HepG2 (cell line): Measurements from ENCODE around the gene PIANP. TPM values are rescaled to one million over a fixed set of nuclear protein-coding genes. Genes with fewer than 3 reads are reported as not detected.

Source experiments
- ATAC-seq: fragments of 200-7000 bp; cut with Tn5 transposase; 3 replicates; pipeline ENCODE4 v1.9.1; 2020; ENCODE audit warnings: mild to moderate bottlenecking, moderate library complexity
- BruUV-seq: library from RNA; stranded (reverse); fragments of 400-500 nt; replicated peaks from 2 replicates; lab custom pipeline; 2021; lab: Mats Ljungman, UMichigan
- CTCF ChIA-PET: fragments of 300-600 bp; formaldehyde crosslinking; extraction: SDS; loops from one replicate; lab custom pipeline; 2021; ENCODE audit warnings: low total read pairs, inconsistent platforms, low intra/inter-chr PET ratio; lab: Yijun Ruan, JAX
- POLR2A ChIA-PET: fragments of 350-600 bp; sonication (Branson Sonifier 250); formaldehyde crosslinking; loops from one replicate; lab custom pipeline; 2020; ENCODE audit warnings: antibody characterized with exemption, inconsistent platforms; lab: Yijun Ruan, JAX
- DNase-seq: peaks from one replicate; pipeline ENCODE4 v3.0.0-alpha.2; 2015; ENCODE audit warnings: low spot score
- FAIRE-seq: peaks from 3 replicates; lab custom pipeline; 2011; peaks lifted over from hg19 to GRCh38; lab: Jason Lieb, UNC
- H2AFZ ChIP-seq: one replicate; pipeline ENCODE4 v1.6.1; 2011; ENCODE audit warnings: low read length, inconsistent platforms
- H3K27ac ChIP-seq: fragments of 300-600 bp; 3 replicates; pipeline ENCODE4 v1.8.0; 2011; ENCODE audit warnings: mixed run types, mild to moderate bottlenecking, mixed read lengths, low read length, inconsistent platforms; ENCODE audit not compliant: insufficient read depth; ENCODE audit errors: extremely low read length
- H3K27me3 ChIP-seq, 2 experiments: fragments of 200-600 bp in 1 of 2; 2 replicates in 1 of 2; 3 replicates in 1 of 2; pipeline versions ENCODE4 v1.6.0 to v1.8.0; 2011; ENCODE audit warnings: low read length in 2 of 2, mild to moderate bottlenecking in 2 of 2, moderate library complexity in 2 of 2, inconsistent platforms in 1 of 2; ENCODE audit not compliant: insufficient read depth in 2 of 2, control insufficient read depth in 1 of 2
- H3K36me3 ChIP-seq, 2 experiments: fragments of 200-600 bp in 1 of 2; replicated peaks in 1 of 2; 2 replicates in 1 of 2; 3 replicates in 1 of 2; pipeline versions ENCODE4 v1.5.1 to v1.8.0; 2011; ENCODE audit warnings: low read length in 2 of 2, inconsistent platforms in 1 of 2; ENCODE audit not compliant: insufficient read depth in 2 of 2, control insufficient read depth in 1 of 2
- H3K4me1 ChIP-seq: 2 replicates; pipeline ENCODE4 v1.5.1; 2012; ENCODE audit warnings: low read length, inconsistent platforms; ENCODE audit not compliant: insufficient read depth
- H3K4me2 ChIP-seq: 2 replicates; pipeline ENCODE4 v1.6.0; 2011; ENCODE audit warnings: low read depth, low read length, inconsistent platforms
- H3K4me3 ChIP-seq, 3 experiments: fragments of 200-600 bp in 1 of 3; sonication (generic), shearing (Covaris generic) in 1 of 3; replicated peaks in 1 of 3; 2 replicates each; pipeline ENCODE4 v1.5.1; 2011 to 2016; ENCODE audit warnings: low read length in 3 of 3, inconsistent platforms in 2 of 3, low read depth in 2 of 3, mild to moderate bottlenecking in 2 of 3, control low read depth in 1 of 3, mixed read lengths in 1 of 3; ENCODE audit not compliant: insufficient read depth in 1 of 3
- H3K79me2 ChIP-seq: one replicate; pipeline ENCODE4 v1.6.1; 2011; ENCODE audit warnings: low read length, inconsistent platforms; ENCODE audit not compliant: insufficient read depth
- H3K9ac ChIP-seq: 2 replicates; pipeline ENCODE4 v1.6.0; 2011; ENCODE audit warnings: mild to moderate bottlenecking, low read depth, low read length, inconsistent platforms; ENCODE audit not compliant: insufficient read depth
- H3K9me3 ChIP-seq: 2 replicates; pipeline ENCODE4 v1.5.1; 2012; ENCODE audit warnings: mild to moderate bottlenecking, low read length
- H4K20me1 ChIP-seq: 2 replicates; pipeline ENCODE4 v1.6.0; 2011; ENCODE audit warnings: inconsistent platforms, mild to moderate bottlenecking, low read length, moderate library complexity; ENCODE audit not compliant: insufficient read depth
- GABPA ChIP-seq, 2 experiments: IDR thresholded peaks; 2 replicates each; pipeline ENCODE4 v1.6.1; 2011 to 2016; ENCODE audit warnings: low read depth in 2 of 2, low read length in 1 of 2, missing biosample characterization in 1 of 2, missing genetic modification characterization in 1 of 2
- ISX ChIP-seq: sonication (generic); formaldehyde crosslinking; conservative IDR thresholded peaks from 2 replicates; pipeline ENCODE4 v1.5.0; 2020; ENCODE audit warnings: missing genetic modification reagents
- JUND ChIP-seq: sonication (generic); formaldehyde crosslinking; IDR thresholded peaks from 2 replicates; pipeline ENCODE4 v1.8.0; 2022; ENCODE audit warnings: mild to moderate bottlenecking, missing genetic modification reagents
- MTF1 ChIP-seq: sonication (generic); formaldehyde crosslinking; IDR thresholded peaks from 2 replicates; pipeline ENCODE4 v1.5.0; 2020; ENCODE audit warnings: missing genetic modification reagents
- RAD51 ChIP-seq: fragments of 450-650 bp; IDR thresholded peaks from 2 replicates; pipeline ENCODE4 v1.6.1; 2016; ENCODE audit warnings: borderline replicate concordance
- RFX5 ChIP-seq: IDR thresholded peaks from 2 replicates; pipeline ENCODE4 v1.6.1; 2011; ENCODE audit warnings: low read depth, low read length, improper control_type of control experiment
- SMYD3 ChIP-seq: sonication (generic); formaldehyde crosslinking; IDR thresholded peaks from 2 replicates; pipeline ENCODE4 v1.8.1; 2023; ENCODE audit warnings: mild to moderate bottlenecking, missing genetic modification reagents
- TRIM24 ChIP-seq: sonication (generic); formaldehyde crosslinking; IDR thresholded peaks from 2 replicates; pipeline ENCODE4 v1.8.0; 2022; ENCODE audit warnings: mild to moderate bottlenecking, missing genetic modification reagents
- ZNF576 ChIP-seq: sonication (generic); formaldehyde crosslinking; IDR thresholded peaks from 2 replicates; pipeline ENCODE4 v1.4.0; 2020; ENCODE audit warnings: mild to moderate bottlenecking, missing genetic modification reagents
- WGBS: methylation state at CpG from one replicate; pipeline ENCODE4 v1.1.6; 2017; ENCODE audit warnings: low lambda C conversion rate; 5-methylcytosine and 5-hydroxymethylcytosine counted together
- in situ Hi-C: cut with HindIII; loops from 2 replicates; pipeline ENCODE4 v1.10.0; 2017; ENCODE audit warnings: low pct_unique_long_range_greater_than_20kb; ENCODE audit not compliant: extremely low pct_ligation_motif_present
- intact Hi-C: fragments of 100-400 bp; cut with micrococcal nuclease; formaldehyde crosslinking; loops from one replicate; pipeline ENCODE4 v1.10.0; 2022; ENCODE audit not compliant: unreplicated experiment
- polyA plus RNA-seq, 8 experiments: library from polyadenylated mRNA; depleted of rRNA in 3 of 8; stranded (reverse) in 7 of 8; unstranded in 1 of 8; fragments of >200 nt; fragmentation: Illumina TruSeq in 4 of 8; extraction: Trizol in 4 of 8; gene quantifications; 2 replicates each; pipeline versions ENCODE4 v1.2.1 to v1.2.3, GENCODE V29; 2011 to 2016; ENCODE audit warnings: low read depth in 4 of 8, missing spikeins in 1 of 8, mixed read lengths in 1 of 8; ENCODE audit not compliant: insufficient read depth in 1 of 8
- total RNA-seq, 5 experiments: library from RNA; depleted of rRNA; stranded (reverse); fragments of >200 nt; fragmentation: Illumina TruSeq; extraction: Trizol; gene quantifications; 2 replicates each; pipeline ENCODE4 v1.2.3, GENCODE V29; 2016; ENCODE audit warnings: low read depth in 1 of 5
- TF ChIP-seq, protein P1 (sequence below): sonication (generic); formaldehyde crosslinking; IDR thresholded peaks from 2 replicates; pipeline ENCODE4 v1.4.0; 2020; ENCODE audit warnings: missing genetic modification reagents, borderline replicate concordance
- TF ChIP-seq, protein P2 (sequence below): sonication (generic); formaldehyde crosslinking; IDR thresholded peaks from 2 replicates; pipeline ENCODE4 v1.9.0; 2022; ENCODE audit warnings: low read depth, missing genetic modification reagents
- TF ChIP-seq, protein P3 (sequence below): sonication (generic); formaldehyde crosslinking; IDR thresholded peaks from 2 replicates; pipeline ENCODE4 v1.4.0; 2020; ENCODE audit warnings: missing genetic modification reagents, mild to moderate bottlenecking, borderline replicate concordance

Gene PIANP
- total and polyA plus RNA-seq, 2 of the 13 experiments (the other 11 are each of a cell fraction or from before 2014, with no cell fraction given): not detected

DNA sequence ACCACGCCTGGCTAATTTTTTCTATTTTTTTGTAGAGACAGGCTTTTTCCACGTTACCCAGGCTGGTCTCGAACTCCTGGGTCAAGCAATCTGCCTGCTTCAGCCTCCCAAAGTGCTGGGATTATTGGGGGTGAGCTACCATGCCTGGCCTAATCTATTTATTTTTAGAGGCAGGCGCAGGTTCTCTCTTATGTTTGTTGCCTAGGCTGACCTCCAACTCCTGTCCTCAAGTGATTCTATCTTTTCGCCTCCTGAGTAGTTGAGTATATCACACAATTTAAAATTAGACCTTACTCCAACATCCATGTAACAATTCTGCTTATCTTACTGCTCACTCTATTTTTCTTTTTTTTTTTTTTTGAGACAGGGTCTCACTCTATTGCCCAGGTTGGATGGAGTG lies 46.6 kb downstream of the PIANP start:
- FAIRE-seq (no peak), DNase-seq (no peak)
- H2AFZ ChIP-seq: no peak overlapping the region
- in situ Hi-C loops: no loop called here
- TF ChIP-seq MTF1 (CRISPR knock-in tag): no peak
- TF ChIP-seq, all 625 proteins: peak for 0
- Histone ChIP-seq H3K9ac (no peak overlapping the region), H3K27ac (no peak overlapping the region), H3K4me3 (no peak overlapping the region), H3K79me2 (no peaks in the 10 kb centered on the region), H4K20me1 (no peaks in the 10 kb centered on the region), H3K4me2 (no peak overlapping the region), H3K36me3 (peaks cover 12 to 24% of the 10 kb centered on the region in 2 experiments), H3K4me1 (no peaks in the 10 kb centered on the region), H3K9me3 (no peaks in the 10 kb centered on the region), H3K27me3 (no peaks in the 10 kb centered on the region)
- ChIA-PET CTCF (no interaction called here), POLR2A (no interaction called here)
- 94% methylated on average over 5 of the region's 5 CpGs for WGBS
- intact Hi-C loops: no loop called here
- no TSS peak for BruUV-seq
- no peak for ATAC-seq

DNA sequence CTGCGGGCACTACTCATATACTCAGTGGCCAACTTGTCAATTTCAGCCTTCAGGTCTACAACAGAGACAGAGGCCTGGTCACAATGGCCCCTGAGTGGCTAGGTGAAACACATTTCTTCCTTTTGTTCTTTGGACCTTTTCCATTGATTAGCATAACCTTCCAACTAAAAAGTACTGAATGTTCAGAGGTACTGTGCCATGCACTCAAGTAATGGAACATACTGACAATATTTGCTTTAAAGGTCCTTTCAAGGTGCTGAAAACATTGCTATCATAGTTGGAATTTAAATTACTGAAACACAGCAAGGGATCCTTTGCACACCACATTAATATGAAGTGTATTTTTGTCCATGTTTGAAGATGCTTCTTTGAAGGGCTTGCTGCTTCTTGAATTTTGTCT lies 47.3 kb downstream of the PIANP start:
- H3K27ac ChIP-seq: no peak overlapping the region
- H3K9me3 ChIP-seq: no peaks in the 10 kb centered on the region
- no peaks in the 10 kb centered on the region for H3K79me2 ChIP-seq
- TF ChIP-seq, protein P1, sequence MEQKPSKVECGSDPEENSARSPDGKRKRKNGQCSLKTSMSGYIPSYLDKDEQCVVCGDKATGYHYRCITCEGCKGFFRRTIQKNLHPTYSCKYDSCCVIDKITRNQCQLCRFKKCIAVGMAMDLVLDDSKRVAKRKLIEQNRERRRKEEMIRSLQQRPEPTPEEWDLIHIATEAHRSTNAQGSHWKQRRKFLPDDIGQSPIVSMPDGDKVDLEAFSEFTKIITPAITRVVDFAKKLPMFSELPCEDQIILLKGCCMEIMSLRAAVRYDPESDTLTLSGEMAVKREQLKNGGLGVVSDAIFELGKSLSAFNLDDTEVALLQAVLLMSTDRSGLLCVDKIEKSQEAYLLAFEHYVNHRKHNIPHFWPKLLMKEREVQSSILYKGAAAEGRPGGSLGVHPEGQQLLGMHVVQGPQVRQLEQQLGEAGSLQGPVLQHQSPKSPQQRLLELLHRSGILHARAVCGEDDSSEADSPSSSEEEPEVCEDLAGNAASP (CRISPR knock-in tag): no peak
- TF ChIP-seq JUND (CRISPR knock-in tag) (no peak), ZNF576 (CRISPR knock-in tag) (no peak), ISX (no peak), RFX5 (no peak), RAD51 (no peak), SMYD3 (CRISPR knock-in tag) (no peak), TRIM24 (no peak), GABPA (IDR thresholded peaks at IDR 0.05; ENCODE audit: low read depth, low read length) (no peak), GABPA (CRISPR knock-in tag; IDR thresholded peaks at IDR 0.05; ENCODE audit: low read depth) (no peak)
- TF ChIP-seq, protein P2, sequence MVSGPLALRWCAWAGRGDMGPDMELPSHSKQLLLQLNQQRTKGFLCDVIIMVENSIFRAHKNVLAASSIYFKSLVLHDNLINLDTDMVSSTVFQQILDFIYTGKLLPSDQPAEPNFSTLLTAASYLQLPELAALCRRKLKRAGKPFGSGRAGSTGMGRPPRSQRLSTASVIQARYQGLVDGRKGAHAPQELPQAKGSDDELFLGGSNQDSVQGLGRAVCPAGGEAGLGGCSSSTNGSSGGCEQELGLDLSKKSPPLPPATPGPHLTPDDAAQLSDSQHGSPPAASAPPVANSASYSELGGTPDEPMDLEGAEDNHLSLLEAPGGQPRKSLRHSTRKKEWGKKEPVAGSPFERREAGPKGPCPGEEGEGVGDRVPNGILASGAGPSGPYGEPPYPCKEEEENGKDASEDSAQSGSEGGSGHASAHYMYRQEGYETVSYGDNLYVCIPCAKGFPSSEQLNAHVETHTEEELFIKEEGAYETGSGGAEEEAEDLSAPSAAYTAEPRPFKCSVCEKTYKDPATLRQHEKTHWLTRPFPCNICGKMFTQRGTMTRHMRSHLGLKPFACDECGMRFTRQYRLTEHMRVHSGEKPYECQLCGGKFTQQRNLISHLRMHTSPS: no peak
- TF ChIP-seq, protein P3, sequence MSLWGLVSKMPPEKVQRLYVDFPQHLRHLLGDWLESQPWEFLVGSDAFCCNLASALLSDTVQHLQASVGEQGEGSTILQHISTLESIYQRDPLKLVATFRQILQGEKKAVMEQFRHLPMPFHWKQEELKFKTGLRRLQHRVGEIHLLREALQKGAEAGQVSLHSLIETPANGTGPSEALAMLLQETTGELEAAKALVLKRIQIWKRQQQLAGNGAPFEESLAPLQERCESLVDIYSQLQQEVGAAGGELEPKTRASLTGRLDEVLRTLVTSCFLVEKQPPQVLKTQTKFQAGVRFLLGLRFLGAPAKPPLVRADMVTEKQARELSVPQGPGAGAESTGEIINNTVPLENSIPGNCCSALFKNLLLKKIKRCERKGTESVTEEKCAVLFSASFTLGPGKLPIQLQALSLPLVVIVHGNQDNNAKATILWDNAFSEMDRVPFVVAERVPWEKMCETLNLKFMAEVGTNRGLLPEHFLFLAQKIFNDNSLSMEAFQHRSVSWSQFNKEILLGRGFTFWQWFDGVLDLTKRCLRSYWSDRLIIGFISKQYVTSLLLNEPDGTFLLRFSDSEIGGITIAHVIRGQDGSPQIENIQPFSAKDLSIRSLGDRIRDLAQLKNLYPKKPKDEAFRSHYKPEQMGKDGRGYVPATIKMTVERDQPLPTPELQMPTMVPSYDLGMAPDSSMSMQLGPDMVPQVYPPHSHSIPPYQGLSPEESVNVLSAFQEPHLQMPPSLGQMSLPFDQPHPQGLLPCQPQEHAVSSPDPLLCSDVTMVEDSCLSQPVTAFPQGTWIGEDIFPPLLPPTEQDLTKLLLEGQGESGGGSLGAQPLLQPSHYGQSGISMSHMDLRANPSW (CRISPR knock-in tag): no peak
- no peak for DNase-seq
- H3K9ac ChIP-seq: no peak overlapping the region
- H2AFZ ChIP-seq: no peak overlapping the region
- H3K4me1 ChIP-seq: no peaks in the 10 kb centered on the region
- ATAC-seq: no peak
- CTCF ChIA-PET: no interaction called here
- H3K27me3 ChIP-seq: no peaks in the 10 kb centered on the region
- no peak overlapping the region for H3K4me3 ChIP-seq
- in situ Hi-C loops (no loop called here), intact Hi-C loops (no loop called here)
- no peak overlapping the region for H3K4me2 ChIP-seq
- peaks cover 12 to 24% of the 10 kb centered on the region in 2 experiments for H3K36me3 ChIP-seq
- POLR2A ChIA-PET: no interaction called here
- no peak for FAIRE-seq
- no peaks in the 10 kb centered on the region for H4K20me1 ChIP-seq
- 100% methylated on average over 1 of the region's 1 CpG for WGBS
- BruUV-seq: no TSS peak
